Inferior parietal cortex (tissue), 1 donor: ENCODE measurements around the gene MEF2C.

Experiments used
- DNase-seq: peaks from one replicate; pipeline ENCODE4 v3.0.0-alpha.2; 2016; ENCODE audit errors: extremely low spot score

Gene MEF2C

DNA sequence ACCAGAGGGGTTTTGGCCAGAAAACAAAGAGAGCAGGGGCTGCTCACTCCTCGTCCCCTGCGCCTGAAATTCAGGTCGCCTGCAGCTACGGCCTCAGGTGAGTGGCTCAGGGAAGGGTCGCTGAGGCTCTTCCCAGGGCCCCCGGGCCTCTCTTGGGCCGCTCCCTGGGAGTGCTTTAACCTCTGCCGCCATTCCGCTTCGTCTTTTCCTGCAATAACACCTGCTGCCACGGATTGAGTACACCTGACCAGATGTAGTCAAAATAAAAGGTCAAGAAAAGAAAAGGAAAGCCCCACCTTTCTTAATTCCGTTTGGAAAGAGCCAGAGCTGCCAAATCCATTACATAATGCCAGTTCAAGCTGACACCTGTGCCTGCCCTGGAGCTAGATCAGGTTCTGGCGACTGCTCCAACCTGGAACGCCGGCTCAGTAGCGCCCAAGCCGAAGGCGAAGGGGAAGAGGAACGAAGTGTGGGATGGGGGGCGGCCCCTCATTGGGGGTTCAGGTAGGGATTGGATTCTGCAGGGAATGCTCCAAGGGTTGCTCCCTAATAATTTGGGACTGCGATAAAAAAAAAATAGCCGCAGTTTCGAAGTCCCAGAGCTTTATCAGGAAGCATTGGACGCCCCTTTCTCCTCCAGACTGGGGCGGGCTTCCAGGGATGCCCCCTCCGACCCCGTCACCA is 193.9 kb downstream of the MEF2C start:
- DNase-seq: peak; percentile 30

DNA sequence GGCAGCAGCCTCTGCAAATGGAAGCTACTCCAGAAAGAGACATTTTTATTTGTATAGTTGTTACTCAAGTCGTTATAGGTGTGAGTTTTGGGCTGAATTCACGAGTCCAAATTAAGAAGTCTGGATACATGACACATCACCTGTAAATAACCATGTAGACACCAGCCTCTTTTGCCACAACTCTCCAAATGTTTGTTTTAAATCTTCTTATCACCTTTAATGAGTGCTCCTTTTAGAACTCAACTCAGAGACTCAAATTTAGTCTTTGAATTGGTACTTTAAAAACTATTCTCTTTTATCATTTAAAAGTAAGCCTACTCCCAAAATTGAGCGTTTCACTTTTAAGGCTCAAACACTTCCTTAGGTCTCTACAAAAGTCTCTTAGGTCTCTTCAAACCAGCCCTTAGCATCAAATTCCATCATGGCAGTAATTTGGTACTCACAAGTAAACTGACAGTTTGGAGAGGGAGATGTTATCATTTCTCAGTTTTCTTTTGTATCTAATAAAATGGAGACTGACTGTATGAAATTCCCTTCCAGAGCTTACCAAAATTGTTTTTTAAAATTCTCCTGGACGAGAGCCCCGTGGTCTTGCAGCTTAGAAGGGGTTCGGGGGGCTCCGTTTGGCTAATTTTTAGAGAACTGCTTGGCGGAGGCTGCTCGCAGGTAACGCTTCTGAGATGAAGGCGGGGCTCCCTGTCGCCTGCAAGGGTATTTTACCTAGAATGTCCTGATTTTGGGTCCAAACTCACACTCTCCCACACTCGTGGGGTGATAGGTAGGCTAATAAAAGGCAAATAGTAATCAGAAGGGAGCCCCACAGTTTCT is 194.6 kb downstream of the MEF2C start:
- DNase-seq: peak; percentile 53

- peak; percentile 59 for DNase-seq
Observed at GRCh38 chr5:88687373-88687911, 195.5 kb downstream of the MEF2C start.

DNA sequence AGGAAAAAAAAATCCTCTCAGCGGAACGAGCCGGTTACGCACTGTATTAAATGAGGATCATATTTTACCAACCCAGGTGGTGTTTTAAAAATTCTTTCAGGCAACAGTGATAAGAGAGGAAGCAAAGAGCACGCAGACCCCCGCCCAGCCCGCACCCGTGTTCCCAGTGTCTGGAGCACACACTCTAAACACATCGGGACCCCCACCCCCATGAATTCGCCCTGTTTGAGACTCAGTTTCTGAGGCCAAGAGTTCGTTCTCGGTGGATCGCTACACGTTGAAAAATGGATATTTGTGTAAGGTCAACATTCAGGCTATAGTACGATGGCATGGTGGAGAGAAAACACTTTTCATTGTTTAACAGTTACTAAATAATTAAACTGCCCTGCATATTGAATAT is 196.3 kb downstream of the MEF2C start:
- DNase-seq: no peak

DNA sequence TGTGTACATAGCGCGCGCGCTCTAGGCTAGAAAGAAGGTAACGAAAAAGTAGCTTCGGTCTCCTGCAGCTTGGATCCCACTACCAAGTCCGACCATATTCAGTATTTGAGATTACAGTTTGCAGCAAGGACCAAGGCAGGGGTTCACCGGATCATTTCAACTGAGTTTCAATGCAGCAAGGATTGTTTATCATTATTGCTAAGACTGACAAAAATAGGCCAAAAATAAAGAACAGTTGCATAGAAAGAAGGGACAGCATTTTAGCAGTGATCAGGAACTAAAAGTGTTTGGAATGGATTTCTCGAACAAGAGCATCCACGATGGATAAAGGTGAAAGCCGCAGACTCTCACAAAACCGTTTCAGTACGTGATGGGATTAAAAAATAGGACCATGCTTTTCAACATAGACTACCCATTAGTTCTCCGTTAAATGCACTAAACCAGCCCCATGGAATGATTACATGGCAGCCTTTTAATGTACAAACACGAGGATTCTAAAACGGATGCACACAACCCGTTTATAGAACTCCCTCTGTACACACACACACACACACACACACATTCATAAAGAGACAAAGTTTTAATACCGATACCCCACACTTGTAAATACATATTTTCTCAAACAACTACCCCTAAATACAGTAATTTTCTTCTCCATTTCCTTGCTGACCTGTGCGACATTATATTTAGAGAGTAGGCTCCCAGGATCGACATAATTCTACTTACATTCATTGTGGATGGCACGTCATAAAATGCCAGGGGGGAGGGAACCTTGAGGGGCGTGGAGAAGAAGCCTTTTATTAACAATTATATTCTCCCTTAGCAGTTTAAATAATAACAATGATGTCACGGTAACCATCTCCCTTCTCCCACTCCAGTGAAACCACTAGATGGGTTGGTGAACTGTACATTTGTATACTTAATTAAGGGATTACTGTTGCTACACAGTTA is 197.1 kb downstream of the MEF2C start:
- DNase-seq: peak; percentile 66

- DNase-seq: no peak
Observed at GRCh38 chr5:88683506-88684135, 199.4 kb downstream of the MEF2C start.

- no peak for DNase-seq
Observed at GRCh38 chr5:88682881-88683361, 200.1 kb downstream of the MEF2C start.

GRCh38 chr5:88682131-88682530 is 200.9 kb downstream of the MEF2C start:
- no peak for DNase-seq

DNA sequence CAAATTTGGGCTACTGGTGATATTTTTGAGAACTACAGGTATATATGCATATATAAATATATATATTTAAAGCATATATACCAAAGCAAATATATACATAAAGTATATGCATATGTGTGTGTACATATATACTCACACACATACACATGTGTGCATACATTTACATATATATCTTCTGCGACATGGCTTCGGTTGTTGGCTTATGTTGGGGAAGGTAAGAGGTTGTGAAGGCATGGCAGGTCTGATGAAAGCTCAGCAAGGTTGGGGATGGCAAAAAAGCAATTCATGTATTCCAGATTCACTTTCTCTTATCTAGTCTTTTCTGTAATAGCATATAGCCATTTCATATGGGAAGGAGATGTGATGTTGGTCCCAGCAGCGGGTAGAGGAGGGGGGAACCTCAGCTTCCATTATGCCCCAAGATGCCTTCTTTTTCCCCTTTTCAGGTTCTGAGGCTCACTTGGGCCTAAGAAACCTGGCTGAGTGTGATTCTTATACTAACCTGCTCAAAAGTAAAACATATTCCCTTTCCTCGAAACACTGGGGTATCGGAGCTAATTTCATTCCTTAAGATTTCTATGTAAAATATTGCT is 201.7 kb downstream of the MEF2C start:
- no peak for DNase-seq

GRCh38 chr5:88680253-88681132 is 202.5 kb downstream of the MEF2C start:
- DNase-seq: peak; percentile 88

GRCh38 chr5:88679638-88680037 is 203.3 kb downstream of the MEF2C start:
- DNase-seq: no peak

GRCh38 chr5:88678770-88679381 is 204.1 kb downstream of the MEF2C start:
- DNase-seq: no peak

DNA sequence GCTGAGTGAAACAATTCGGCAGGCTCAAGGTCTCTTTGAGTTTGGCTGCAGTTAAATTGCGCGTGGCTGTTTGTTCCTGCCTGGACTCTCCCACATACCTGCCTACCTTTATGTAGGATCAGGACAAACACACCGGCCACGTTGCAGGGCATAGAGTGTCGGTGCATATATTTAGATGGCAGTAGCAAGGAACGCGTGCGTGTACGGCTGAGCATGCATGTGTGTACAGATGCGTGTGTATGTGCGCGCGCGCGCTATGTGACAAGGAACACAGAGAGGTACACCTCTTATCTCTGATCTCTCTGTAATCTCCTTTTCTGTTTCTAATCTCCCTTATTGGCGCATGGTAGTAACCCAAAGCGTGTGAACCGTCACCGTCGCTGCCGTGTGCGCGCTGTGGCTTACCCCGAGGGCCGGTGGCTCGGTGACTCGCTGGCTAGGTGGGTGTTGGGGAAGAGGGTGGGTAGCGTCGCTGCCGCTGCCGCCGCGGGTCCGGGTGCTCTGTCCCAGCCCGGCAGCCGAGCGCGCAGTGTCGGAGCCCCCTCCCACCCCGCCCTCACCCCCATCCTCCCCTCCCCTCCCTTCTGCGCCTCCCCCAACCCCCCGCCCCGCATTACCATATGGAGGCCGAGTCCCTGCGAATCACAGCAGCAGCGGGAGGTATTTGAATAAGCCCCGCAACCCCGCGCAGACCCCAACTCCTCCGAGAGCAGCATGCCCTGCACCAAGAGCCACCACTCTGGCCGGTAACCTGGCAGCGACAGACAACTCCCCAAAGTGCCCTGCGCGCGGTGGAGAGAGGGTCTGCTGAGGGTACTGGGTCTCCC is 204.8 kb downstream of the MEF2C start:
- DNase-seq: no peak

GRCh38 chr5:88677376-88677895 is 205.5 kb downstream of the MEF2C start:
- no peak for DNase-seq

DNA sequence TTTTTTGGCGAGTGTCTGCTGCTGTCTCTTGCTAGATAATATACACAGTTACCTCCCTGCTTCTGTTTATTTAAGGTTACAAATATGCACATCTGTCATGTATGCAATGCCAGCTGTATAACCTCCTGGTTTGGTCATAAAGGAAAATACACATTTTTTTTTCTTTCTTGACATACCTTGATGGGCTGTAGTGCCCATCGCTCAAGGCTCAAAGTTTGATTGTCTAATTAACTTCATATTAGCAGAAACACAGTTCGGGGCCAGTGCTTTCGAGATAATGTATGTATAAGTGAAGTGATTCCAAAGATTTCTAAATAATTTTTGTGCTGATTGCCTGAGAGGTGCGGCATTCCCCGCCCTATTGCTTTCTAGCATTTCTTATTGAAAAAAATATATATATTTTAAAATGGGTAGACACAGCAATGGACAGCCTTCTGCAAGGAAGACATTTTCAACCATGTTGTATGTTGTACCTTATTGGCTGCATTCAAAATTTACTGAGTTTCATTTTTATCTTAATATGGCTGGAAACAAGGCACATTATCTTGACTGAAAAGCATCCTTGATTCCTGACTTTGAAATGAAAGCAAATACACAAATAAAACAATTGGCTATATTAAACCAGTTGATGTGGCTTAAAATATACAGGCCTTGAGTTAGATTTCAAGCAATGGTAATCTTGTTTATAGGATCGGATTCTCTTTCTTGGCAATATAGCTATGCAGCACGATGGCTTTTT is 206.2 kb downstream of the MEF2C start:
- no peak for DNase-seq

DNA sequence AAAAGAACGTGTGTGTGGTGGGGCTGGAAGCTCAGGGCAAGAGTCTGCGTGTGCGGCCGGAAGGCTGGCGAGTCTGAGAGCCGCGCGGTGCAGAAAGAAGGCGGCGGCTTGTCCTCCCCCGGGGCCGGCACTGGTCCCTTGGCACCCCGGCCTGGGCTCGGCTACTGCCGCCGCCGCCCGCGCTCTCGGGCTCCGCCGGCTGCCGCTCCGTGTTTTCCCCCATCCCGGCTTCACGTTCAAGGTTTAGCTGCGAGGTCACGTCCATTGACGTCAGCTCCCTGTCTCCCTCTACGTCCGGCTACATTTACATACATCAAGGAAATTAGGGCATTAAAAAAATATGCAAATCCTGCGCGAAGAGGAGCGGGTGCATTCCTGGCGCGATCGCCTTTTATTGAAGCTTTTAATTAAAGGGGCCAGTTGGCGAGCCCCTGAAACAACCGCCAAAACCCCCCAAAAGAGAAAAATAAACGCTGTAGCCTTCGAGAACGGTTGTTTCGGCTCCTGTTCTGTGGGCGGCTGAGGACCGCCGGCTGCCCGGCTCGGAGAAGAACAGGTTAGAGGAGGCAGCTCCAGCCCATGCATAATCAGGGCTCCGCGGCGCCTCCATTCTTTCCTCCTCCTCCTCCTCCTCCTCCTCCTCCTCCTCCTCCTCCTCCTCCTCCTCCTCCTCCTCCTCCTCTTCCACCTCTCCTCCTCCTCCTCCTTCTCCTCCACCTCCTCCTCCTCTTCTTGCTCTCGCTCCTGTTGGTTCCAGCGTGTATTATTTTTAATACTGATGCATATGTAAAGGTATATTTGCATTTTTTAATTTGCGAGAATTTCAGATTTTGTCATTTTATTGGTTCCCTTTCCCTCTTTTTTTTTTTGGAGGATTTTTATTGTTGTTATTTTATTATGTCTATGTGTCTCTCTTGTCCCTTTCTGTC is 207.0 kb downstream of the MEF2C start:
- DNase-seq: no peak
